Epithelial cell of esophagus (primary cell): ENCODE results near the gene ENTHD1.

Experiments
- DNase-seq: peaks from one replicate; pipeline ENCODE4 v3.0.0; 2010; ENCODE audit warnings: low read depth
- H3K4me3 ChIP-seq: 2 replicates; pipeline ENCODE4 v1.5.1; 2011; ENCODE audit warnings: mild to moderate bottlenecking, low read length, control low read depth
- TF ChIP-seq, protein P1 (sequence below): IDR thresholded peaks from 2 replicates; pipeline ENCODE4 v1.5.1; 2011; ENCODE audit warnings: low read depth, mild to moderate bottlenecking, low read length, control low read depth, inconsistent platforms; ENCODE audit not compliant: insufficient read depth; ENCODE audit errors: missing control alignments

ENTHD1 gene

DNA sequence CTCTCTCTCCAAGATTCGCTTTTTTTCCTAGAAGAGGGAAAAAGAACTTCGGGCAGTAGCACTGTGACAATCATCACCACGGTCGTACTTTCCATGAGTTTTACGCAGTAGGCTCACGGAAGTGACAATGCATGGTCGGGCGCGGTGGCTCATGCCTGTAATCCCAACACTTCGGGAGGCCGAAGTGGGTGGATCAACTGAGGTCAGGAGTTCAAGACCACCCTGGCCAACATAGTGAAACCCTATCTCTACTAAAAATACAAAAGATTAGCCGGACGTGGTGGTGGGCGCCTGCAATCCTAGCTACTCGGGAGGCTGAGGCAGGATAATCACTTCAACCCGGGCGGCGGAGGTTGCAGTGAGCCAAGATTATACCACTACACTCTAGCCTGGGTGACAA lies 30.7 kb upstream of the ENTHD1 start:
- TF ChIP-seq, protein P1, sequence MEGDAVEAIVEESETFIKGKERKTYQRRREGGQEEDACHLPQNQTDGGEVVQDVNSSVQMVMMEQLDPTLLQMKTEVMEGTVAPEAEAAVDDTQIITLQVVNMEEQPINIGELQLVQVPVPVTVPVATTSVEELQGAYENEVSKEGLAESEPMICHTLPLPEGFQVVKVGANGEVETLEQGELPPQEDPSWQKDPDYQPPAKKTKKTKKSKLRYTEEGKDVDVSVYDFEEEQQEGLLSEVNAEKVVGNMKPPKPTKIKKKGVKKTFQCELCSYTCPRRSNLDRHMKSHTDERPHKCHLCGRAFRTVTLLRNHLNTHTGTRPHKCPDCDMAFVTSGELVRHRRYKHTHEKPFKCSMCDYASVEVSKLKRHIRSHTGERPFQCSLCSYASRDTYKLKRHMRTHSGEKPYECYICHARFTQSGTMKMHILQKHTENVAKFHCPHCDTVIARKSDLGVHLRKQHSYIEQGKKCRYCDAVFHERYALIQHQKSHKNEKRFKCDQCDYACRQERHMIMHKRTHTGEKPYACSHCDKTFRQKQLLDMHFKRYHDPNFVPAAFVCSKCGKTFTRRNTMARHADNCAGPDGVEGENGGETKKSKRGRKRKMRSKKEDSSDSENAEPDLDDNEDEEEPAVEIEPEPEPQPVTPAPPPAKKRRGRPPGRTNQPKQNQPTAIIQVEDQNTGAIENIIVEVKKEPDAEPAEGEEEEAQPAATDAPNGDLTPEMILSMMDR: no peak
- no peak for DNase-seq

DNA sequence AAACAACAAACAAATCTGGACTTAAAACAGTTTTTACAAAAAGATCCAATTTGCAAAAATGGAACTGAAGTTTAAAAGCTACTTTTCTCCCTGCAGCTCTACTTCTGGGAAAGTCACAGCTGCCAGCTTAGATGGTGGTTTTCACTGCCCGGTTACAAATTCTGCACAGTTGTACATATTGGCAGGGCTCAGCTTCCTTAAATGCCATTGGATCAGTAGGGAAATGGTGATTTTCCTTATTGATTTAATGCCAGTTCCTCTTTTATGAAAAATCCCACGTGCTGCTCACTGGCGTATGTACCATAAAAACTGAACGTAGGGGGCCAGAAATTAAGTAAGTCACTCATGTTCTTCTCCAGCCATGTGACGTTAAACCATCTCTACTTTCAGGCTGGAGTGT lies 30.1 kb upstream of the ENTHD1 start:
- TF ChIP-seq, protein P1: no peak
- H3K4me3 ChIP-seq: no peak overlapping the region
- DNase-seq: no peak

More for the DNA sequence above, 30.7 kb upstream of the ENTHD1 start:
- H3K4me3 ChIP-seq: no peak overlapping the region

DNA sequence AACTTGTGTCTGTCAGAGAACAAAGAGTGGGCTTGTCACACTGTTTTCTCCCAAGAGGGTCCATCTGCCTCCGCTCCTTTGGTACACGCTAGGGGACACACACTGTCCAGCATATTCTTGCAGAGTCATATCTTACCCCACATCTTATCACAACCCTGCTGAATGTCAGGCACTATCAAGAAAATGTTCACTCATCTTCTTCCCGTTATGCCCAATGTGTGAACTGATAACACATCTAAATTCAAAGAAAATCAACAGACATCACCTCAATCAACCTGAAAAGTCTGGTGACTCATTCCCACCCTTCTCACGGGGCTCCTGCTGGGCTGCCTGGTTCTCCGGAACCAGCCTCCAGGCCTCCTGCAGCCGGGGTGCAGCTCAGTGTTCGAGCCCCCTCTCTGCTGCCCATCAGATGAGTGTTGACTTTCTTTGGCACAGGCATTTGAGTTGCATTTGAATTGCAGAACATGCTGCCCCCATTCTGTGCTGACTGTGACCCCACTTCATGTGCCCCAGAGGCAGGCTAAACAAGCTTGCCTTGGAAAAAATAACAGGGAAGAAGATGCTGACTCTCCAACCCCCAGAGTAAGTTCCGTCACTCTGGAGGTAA lies 26.7 kb upstream of the ENTHD1 start:
- no peak for DNase-seq
- H3K4me3 ChIP-seq: no peak overlapping the region
- TF ChIP-seq, protein P1: no peak

DNA sequence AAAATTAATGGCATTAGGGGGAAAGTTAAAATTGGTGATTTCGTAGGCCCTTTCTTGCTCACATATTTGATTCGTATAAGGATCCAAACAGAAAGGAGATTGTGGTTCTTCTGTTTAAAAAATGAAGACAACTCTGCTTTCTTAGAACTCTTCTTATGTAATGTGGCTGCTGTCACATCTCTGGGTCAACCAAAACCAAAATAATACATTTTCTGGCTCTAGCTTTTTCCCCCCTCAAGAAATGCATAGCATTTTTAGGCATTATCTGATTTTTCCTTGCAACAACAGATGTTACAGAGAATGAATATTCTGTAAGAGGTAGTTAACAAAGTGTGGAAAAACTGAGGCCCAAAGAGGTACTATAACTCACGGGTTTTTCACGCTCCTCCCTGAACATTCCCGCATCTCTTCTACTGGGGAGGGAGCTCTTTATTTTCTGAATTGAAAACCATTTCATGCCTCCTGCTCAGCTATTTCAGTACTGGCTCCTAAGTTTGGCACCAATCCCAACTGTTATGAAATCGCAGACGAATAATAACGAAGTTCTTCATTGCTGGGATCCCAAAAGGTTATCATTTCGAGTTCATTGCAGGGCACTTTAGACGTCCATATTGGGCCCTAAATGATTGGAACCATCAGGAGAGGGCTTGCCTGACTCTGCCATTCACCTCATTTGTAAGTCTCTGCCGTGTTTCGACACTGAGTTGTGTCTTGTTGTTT lies 24.4 kb upstream of the ENTHD1 start:
- TF ChIP-seq, protein P1: no peak
- DNase-seq: peak; percentile 34
- H3K4me3 ChIP-seq: no peak overlapping the region

DNA sequence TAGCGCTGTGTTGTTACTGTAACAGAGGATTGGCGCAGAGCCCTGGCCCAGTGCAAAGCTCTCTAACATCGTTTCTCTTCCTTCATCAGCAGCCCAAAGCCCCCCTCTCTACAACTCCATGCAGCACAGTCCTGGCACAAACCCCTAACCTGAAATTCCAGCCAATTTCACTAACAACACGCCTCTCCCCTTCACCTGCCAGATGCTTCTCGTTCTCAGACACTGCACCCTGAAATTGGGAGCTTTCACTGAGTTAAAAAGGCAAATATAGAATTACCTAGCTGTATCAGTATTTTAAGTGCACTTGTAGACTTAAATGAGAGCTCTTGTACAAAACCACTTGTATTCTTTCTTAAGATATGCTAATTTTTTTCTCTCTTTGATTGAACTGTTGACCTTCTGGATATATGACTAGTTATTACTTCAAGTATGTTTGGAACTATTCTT lies 23.7 kb upstream of the ENTHD1 start:
- TF ChIP-seq, protein P1: no peak
- no peak for DNase-seq
- H3K4me3 ChIP-seq: no peak overlapping the region

DNA sequence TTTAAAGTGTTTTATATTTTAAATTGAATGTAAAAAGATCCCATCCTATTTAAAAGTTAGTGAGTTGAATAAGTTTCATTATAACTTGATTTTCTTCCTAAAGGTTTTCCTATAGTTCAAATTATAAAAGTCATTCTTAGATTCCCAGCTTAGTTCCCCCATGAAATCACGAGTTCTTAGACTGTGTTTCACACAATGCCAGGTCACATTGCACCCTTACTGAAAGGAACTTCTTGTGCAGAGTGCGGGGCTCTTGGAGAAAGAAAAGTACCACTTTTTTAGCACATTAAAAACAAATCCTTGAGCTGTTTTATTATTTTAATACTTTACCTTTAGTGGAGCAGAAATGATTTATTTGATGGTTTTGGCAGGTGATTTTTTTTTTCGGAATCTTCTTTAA lies 22.9 kb upstream of the ENTHD1 start:
- no peak overlapping the region for H3K4me3 ChIP-seq
- TF ChIP-seq, protein P1: no peak
- DNase-seq: no peak
